Caco-2 (cell line): Measurements from ENCODE around the gene CFAP210. TPM values are rescaled to one million over a fixed set of nuclear protein-coding genes. Genes with fewer than 3 reads are reported as not detected.

Experiments used
- BruUV-seq: library from RNA; stranded (reverse); fragments of 400-500 nt; replicated peaks from 2 replicates; lab custom pipeline; 2021; lab: Mats Ljungman, UMichigan
- CTCF ChIA-PET: fragments of 300-600 bp; sonication (Branson Sonifier 250); formaldehyde crosslinking; loops from one replicate; lab custom pipeline; 2022; ENCODE audit warnings: antibody characterized with exemption; lab: Charles Lee
- POLR2A ChIA-PET: fragments of 300-600 bp; sonication (Branson Sonifier 250); formaldehyde crosslinking; loops from one replicate; lab custom pipeline; 2022; ENCODE audit warnings: antibody characterized with exemption; lab: Charles Lee
- DNase-seq, 2 experiments: peaks; one replicate each; pipeline versions ENCODE4 v3.0.0 to v3.0.0-alpha.2; 2020 to 2022
- H3K27me3 ChIP-seq: replicated peaks from 2 replicates; pipeline ENCODE4 v1.6.0; 2011; ENCODE audit warnings: low read length; ENCODE audit not compliant: control insufficient read depth, insufficient read depth
- H3K36me3 ChIP-seq: 2 replicates; pipeline ENCODE4 v1.5.1; 2011; ENCODE audit warnings: low read length; ENCODE audit not compliant: control insufficient read depth, insufficient read depth
- H3K4me1 ChIP-seq: fragments of 250-450 bp; sonication (Bioruptor Pico); 2 replicates; pipeline ENCODE4 v1.5.1; 2020; ENCODE audit warnings: mild to moderate bottlenecking
- H3K4me3 ChIP-seq: 2 replicates; pipeline ENCODE4 v1.5.1; 2011; ENCODE audit warnings: low read depth, mild to moderate bottlenecking, control low read depth, low read length
- H3K9me3 ChIP-seq: fragments of 250-450 bp; sonication (Bioruptor Pico); 2 replicates; pipeline ENCODE4 v1.5.1; 2020; ENCODE audit warnings: mild to moderate bottlenecking, moderate library complexity
- H3K27ac Mint-ChIP-seq: one replicate; pipeline ENCODE4 v1.8.0; 2022; ENCODE audit warnings: mixed read lengths; ENCODE audit not compliant: unreplicated experiment
- H3K27me3 Mint-ChIP-seq: one replicate; pipeline ENCODE4 v1.8.0; 2022; ENCODE audit warnings: mixed read lengths; ENCODE audit not compliant: insufficient read depth, unreplicated experiment
- H3K36me3 Mint-ChIP-seq: one replicate; pipeline ENCODE4 v1.8.0; 2022; ENCODE audit warnings: mild to moderate bottlenecking, mixed read lengths; ENCODE audit not compliant: insufficient read depth, unreplicated experiment
- H3K4me1 Mint-ChIP-seq: one replicate; pipeline ENCODE4 v1.8.0; 2022; ENCODE audit warnings: low read depth, mixed read lengths; ENCODE audit not compliant: unreplicated experiment
- H3K4me3 Mint-ChIP-seq: one replicate; pipeline ENCODE4 v1.8.0; 2022; ENCODE audit warnings: mild to moderate bottlenecking, moderate library complexity, mixed read lengths; ENCODE audit not compliant: unreplicated experiment
- H3K9me3 Mint-ChIP-seq: one replicate; pipeline ENCODE4 v1.8.0; 2022; ENCODE audit warnings: mixed read lengths; ENCODE audit not compliant: unreplicated experiment
- intact Hi-C: fragments of 100-400 bp; cut with micrococcal nuclease; formaldehyde crosslinking; loops from one replicate; pipeline ENCODE4 v1.10.0; 2022; ENCODE audit not compliant: unreplicated experiment
- total RNA-seq: library from RNA; stranded (reverse); gene quantifications from 2 replicates; pipeline ENCODE4 v1.2.3, GENCODE V29; 2022
- TF ChIP-seq, protein P1 (sequence below), 2 experiments: fragments of 200-600 bp in 1 of 2; IDR thresholded peaks; 1 replicate in 1 of 2; 2 replicates in 1 of 2; pipeline versions ENCODE4 v1.5.1 to v1.8.0; 2011 to 2022; ENCODE audit warnings: antibody characterized with exemption in 1 of 2, control low read depth in 1 of 2, inconsistent platforms in 1 of 2, low read depth in 1 of 2, low read length in 1 of 2, mild to moderate bottlenecking in 1 of 2, moderate library complexity in 1 of 2; ENCODE audit not compliant: insufficient read depth in 1 of 2, severe bottlenecking in 1 of 2, unreplicated experiment in 1 of 2

CFAP210 gene
- total RNA-seq, 1 experiment from 2014 or later: not detected

DNA sequence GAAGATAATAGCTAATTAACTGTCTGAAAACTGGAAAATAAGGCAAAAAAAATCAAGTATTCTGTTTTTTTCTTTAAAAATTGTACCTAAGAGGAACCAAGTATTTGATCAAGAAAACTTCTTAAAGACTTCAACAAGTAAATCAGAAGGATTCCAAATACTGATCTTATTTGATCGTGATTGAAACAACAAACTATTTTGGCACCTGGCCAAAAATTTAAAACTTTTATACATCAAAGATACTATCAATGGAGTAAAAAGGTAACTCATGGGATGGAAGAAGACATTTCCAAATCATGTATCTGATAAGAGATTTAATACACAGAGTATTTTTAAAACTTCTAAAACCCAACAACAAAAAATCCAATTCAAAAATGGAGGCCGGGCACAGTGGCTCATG is 46.7 kb downstream of the CFAP210 start:
- Histone ChIP-seq H3K9me3 (no peaks in the 10 kb centered on the region), H3K4me1 (no peaks in the 10 kb centered on the region), H3K27me3 (no peaks in the 10 kb centered on the region), H3K36me3 (no peaks in the 10 kb centered on the region), H3K4me3 (no peak overlapping the region)
- ChIA-PET CTCF (no interaction called here), POLR2A (no interaction called here)
- TF ChIP-seq, protein P1, sequence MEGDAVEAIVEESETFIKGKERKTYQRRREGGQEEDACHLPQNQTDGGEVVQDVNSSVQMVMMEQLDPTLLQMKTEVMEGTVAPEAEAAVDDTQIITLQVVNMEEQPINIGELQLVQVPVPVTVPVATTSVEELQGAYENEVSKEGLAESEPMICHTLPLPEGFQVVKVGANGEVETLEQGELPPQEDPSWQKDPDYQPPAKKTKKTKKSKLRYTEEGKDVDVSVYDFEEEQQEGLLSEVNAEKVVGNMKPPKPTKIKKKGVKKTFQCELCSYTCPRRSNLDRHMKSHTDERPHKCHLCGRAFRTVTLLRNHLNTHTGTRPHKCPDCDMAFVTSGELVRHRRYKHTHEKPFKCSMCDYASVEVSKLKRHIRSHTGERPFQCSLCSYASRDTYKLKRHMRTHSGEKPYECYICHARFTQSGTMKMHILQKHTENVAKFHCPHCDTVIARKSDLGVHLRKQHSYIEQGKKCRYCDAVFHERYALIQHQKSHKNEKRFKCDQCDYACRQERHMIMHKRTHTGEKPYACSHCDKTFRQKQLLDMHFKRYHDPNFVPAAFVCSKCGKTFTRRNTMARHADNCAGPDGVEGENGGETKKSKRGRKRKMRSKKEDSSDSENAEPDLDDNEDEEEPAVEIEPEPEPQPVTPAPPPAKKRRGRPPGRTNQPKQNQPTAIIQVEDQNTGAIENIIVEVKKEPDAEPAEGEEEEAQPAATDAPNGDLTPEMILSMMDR (IDR thresholded peaks at IDR 0.05; ENCODE audit: insufficient read depth in 1 of 2, low read depth in 1 of 2, low read length in 1 of 2, severe bottlenecking in 1 of 2, unreplicated experiment in 1 of 2): no peak
- Mint-ChIP-seq H3K36me3 (no peaks in the 10 kb centered on the region), H3K27ac (no peak overlapping the region), H3K4me1 (no peaks in the 10 kb centered on the region), H3K4me3 (no peak overlapping the region), H3K9me3 (no peaks in the 10 kb centered on the region), H3K27me3 (no peaks in the 10 kb centered on the region)
- BruUV-seq: no TSS peak
- intact Hi-C loops: no loop called here
- no peak for DNase-seq

DNA sequence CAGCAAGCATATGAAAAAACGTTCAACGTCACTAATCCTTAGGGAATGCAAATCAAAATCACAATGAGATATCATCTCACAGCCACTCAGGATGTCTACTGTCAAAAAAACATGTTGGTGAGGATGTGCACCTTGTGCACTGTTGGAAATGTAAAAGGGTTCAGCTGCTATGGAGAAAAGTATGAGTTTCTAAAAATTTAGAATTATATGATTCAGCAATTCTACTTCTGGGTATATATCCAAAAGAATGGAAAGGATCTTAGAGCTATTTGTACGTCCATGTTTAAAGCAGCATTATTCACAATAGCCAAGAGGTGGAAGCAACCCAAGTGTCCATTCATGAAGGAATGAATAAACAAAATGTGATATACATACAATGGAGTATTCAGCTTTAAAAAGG is 50.0 kb downstream of the CFAP210 start:
- Histone ChIP-seq H3K27me3 (no peaks in the 10 kb centered on the region), H3K36me3 (no peaks in the 10 kb centered on the region), H3K4me3 (no peak overlapping the region), H3K4me1 (0 out of 2 replicates have a peak, but pooled peaks cover 5% of the 10 kb centered on the region), H3K9me3 (no peaks in the 10 kb centered on the region)
- intact Hi-C loops: no loop called here
- H3K27me3 Mint-ChIP-seq: no peaks in the 10 kb centered on the region
- H3K4me1 Mint-ChIP-seq: no peaks in the 10 kb centered on the region
- TSS peak; percentile 8 for BruUV-seq
- TF ChIP-seq, protein P1 (IDR thresholded peaks at IDR 0.05; ENCODE audit: insufficient read depth in 1 of 2, low read depth in 1 of 2, low read length in 1 of 2, severe bottlenecking in 1 of 2, unreplicated experiment in 1 of 2): no peak
- no peak for DNase-seq
- no peaks in the 10 kb centered on the region for H3K36me3 Mint-ChIP-seq
- H3K27ac Mint-ChIP-seq: no peak overlapping the region
- CTCF ChIA-PET: no interaction called here
- POLR2A ChIA-PET: no interaction called here
- H3K9me3 Mint-ChIP-seq: no peaks in the 10 kb centered on the region
- H3K4me3 Mint-ChIP-seq: no peak overlapping the region

DNA sequence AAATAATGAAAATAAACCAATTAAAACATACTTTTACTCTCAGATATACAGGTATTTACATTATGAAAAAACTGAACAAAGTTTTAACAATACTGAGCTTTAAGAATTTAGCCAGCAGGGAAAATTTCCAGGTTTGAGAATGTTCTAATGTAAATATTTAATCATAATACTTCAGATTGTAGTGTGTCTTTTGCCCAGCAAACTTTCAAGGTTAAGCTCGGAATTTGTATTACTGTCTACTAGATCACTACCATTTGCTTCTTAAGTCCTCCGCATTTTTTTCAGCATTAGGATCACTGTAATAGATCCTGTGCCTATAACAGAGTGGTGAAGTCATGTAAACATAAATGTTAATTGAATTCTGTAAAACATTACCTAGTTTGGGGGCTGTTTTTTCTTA is 52.7 kb downstream of the CFAP210 start:
- ChIA-PET POLR2A (no interaction called here), CTCF (no interaction called here)
- no peak overlapping the region for H3K4me3 Mint-ChIP-seq
- DNase-seq: no peak
- Histone ChIP-seq H3K4me1 (0 out of 2 replicates have a peak, but pooled peaks cover 5% of the 10 kb centered on the region), H3K4me3 (no peak overlapping the region), H3K9me3 (no peaks in the 10 kb centered on the region), H3K36me3 (no peaks in the 10 kb centered on the region), H3K27me3 (no peaks in the 10 kb centered on the region)
- intact Hi-C loops: no loop called here
- H3K27me3 Mint-ChIP-seq: no peaks in the 10 kb centered on the region
- H3K27ac Mint-ChIP-seq: no peak overlapping the region
- no TSS peak for BruUV-seq
- H3K4me1 Mint-ChIP-seq: no peaks in the 10 kb centered on the region
- no peaks in the 10 kb centered on the region for H3K36me3 Mint-ChIP-seq
- H3K9me3 Mint-ChIP-seq: no peaks in the 10 kb centered on the region
- TF ChIP-seq, protein P1 (IDR thresholded peaks at IDR 0.05; ENCODE audit: insufficient read depth in 1 of 2, low read depth in 1 of 2, low read length in 1 of 2, severe bottlenecking in 1 of 2, unreplicated experiment in 1 of 2): no peak
